Left colon (tissue), 2 donors: Measurements from ENCODE around the gene APOL3. TPM values are rescaled to one million over a fixed set of nuclear protein-coding genes. Genes with fewer than 3 reads are reported as not detected.
"Not testable (repeated sequence)": the region's sequence is repeated elsewhere in the genome, so short reads cannot be mapped to it uniquely, and the experiment has no call there.

ENCODE experiments used
- ATAC-seq: fragments of 200-7000 bp; cut with Tn5 transposase; one replicate; pipeline ENCODE4 v1.9.1; 2020; ENCODE audit warnings: mild to moderate bottlenecking, moderate library complexity
- DNase-seq, 2 donors: peaks; one replicate each; pipeline ENCODE4 v3.0.0-alpha.2; 2020
- intact Hi-C, 2 donors: fragments of 100-400 bp; cut with DNase I in 1 of 2; cut with micrococcal nuclease in 1 of 2; formaldehyde crosslinking; loops; one replicate each; pipeline versions ENCODE4 v1.11.2 to v1.14.0; 2022; cut with DNase I, micrococcal nuclease
- long read RNA-seq: library from polyadenylated mRNA; unstranded; transcript quantifications from one replicate; pipeline ENCODE4 v2.0.0, GENCODE V29; 2021
- total RNA-seq, 2 donors: library from RNA; stranded (reverse); fragmentation: NEBNext Ultra II Directional; extraction: Animal tissue kit (Norgen Biotek cat#: 25700); gene quantifications; one replicate each; pipeline ENCODE4 v1.2.1, GENCODE V29; 2021
- donor health status: DM: no; HTN: no; CAD: no.
- donor health status: DM: yes; HTN: yes; CAD: no.

APOL3 gene
- total RNA-seq: 10 to 100 TPM in 1 of 2 donors, 1 to 10 TPM in 1; 8.6 to 10.7 TPM
- long read RNA-seq, partial matches to known transcripts: 0 of 9 reads
- long read RNA-seq, other reads (novel, unspliced or antisense): 1 of 9 reads

GRCh38 chr22:36160499-36160942 is at the start of gene APOL3:
TSS of gene APOL3 (minus strand) at chr22:36160755. CDS start at chr22:36149055, 11,700 bp downstream.
- peak; percentile 90 for ATAC-seq
- peak; percentile 70 to 80 for DNase-seq
- intact Hi-C loops: no loop called here

- intact Hi-C loops: no loop called here
- DNase-seq (no peak), ATAC-seq (no peak)
Measured at GRCh38 chr22:36210224-36210623, 49.7 kb upstream of the APOL3 start.

GRCh38 chr22:36209488-36209908 is 48.9 kb upstream of the APOL3 start:
- intact Hi-C loops, DNase-seq, ATAC-seq: not testable (repeated sequence)

- no peak for ATAC-seq
- intact Hi-C loops: no loop called here
- no peak for DNase-seq
Measured at GRCh38 chr22:36208914-36209313, 48.4 kb upstream of the APOL3 start.

GRCh38 chr22:36208162-36208765 is 47.7 kb upstream of the APOL3 start:
- intact Hi-C loops: no loop called here
- DNase-seq (no peak), ATAC-seq (no peak)

GRCh38 chr22:36206255-36206654 is 45.7 kb upstream of the APOL3 start:
- ATAC-seq: no peak
- intact Hi-C loops: no loop called here

GRCh38 chr22:36205573-36205972 is 45.0 kb upstream of the APOL3 start:
- intact Hi-C loops, DNase-seq, ATAC-seq: not testable (repeated sequence)

More at GRCh38 chr22:36206255-36206654, 45.7 kb upstream of the APOL3 start:
- no peak for DNase-seq

- intact Hi-C loops: no loop called here
- peak in 1 of 2 donors; percentile 60 for DNase-seq
- peak; percentile 76 for ATAC-seq
Measured at GRCh38 chr22:36204632-36205015, 44.1 kb upstream of the APOL3 start.

- peak in 1 of 2 donors; percentile 22 for DNase-seq
- intact Hi-C loops: no loop called here
- peak; percentile 23 for ATAC-seq
Measured at GRCh38 chr22:36204001-36204631, 43.6 kb upstream of the APOL3 start.

GRCh38 chr22:36203441-36203840 is 42.9 kb upstream of the APOL3 start:
- DNase-seq, intact Hi-C loops: not testable (repeated sequence)
- ATAC-seq: peak; percentile 34

- DNase-seq (peak in 1 of 2 donors; percentile 46), ATAC-seq (peak; percentile 55)
Measured at GRCh38 chr22:36202906-36203305, 42.4 kb upstream of the APOL3 start.

GRCh38 chr22:36201630-36202319 is 41.2 kb upstream of the APOL3 start, which contains the start of gene APOL4:
TSS of gene APOL4 (minus strand) at chr22:36201809. CDS start at chr22:36201734, 75 bp downstream.
- peak; percentile 59 for ATAC-seq
- DNase-seq: peak; percentile 62 to 67
- intact Hi-C loops: no loop called here

More at GRCh38 chr22:36202906-36203305, 42.4 kb upstream of the APOL3 start:
- intact Hi-C loops: not testable (repeated sequence)

- intact Hi-C loops, DNase-seq: not testable (repeated sequence)
- ATAC-seq: peak; percentile 55
Measured at GRCh38 chr22:36201025-36201424, 40.5 kb upstream of the APOL3 start.

GRCh38 chr22:36199001-36199551 is 38.5 kb upstream of the APOL3 start:
- no peak for DNase-seq
- no peak for ATAC-seq
- intact Hi-C loops: no loop called here

GRCh38 chr22:36198536-36198935 is 38.0 kb upstream of the APOL3 start:
- intact Hi-C loops: no loop called here
- DNase-seq (no peak), ATAC-seq (no peak)

GRCh38 chr22:36197514-36198146 is 37.1 kb upstream of the APOL3 start:
- no peak for ATAC-seq
- DNase-seq: no peak
- intact Hi-C loops: no loop called here

- DNase-seq: peak in 1 of 2 donors; percentile 65
- ATAC-seq: no peak
- intact Hi-C loops: no loop called here
Measured at GRCh38 chr22:36197065-36197440, 36.5 kb upstream of the APOL3 start.

- intact Hi-C loops: no loop called here
- ATAC-seq (peak; percentile 67), DNase-seq (no peak)
Measured at GRCh38 chr22:36196254-36197064, 35.9 kb upstream of the APOL3 start.
